AG08395 (cell line): ENCODE data around the gene LNX1.

Source experiments
- DNase-seq: peaks from one replicate; pipeline ENCODE4 v3.0.0; 2012; ENCODE audit warnings: mixed read lengths, low spot score

The LNX1 gene

GRCh38 chr4:53571936-53572599 lies 19.2 kb downstream of the LNX1 start:
- DNase-seq = no peak

DNA sequence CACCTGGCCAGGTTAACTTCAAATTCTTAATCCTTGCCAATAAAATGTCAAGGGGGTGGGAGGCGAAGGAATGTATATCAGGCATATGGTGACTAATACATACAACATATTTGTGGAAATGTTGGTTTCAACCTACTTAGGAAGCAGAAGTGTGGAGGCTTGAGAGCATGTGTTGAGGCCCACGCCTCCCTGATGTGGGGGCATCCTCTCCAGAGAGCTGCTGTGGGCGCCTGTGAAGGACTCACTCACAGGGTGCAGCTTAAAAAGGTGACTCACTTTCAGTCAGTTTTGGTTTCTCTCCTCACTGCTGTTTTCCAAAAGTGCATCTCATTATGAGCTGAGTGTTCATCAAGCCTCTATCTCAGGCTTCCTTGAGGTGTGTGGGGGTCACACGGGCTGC lies 27.5 kb downstream of the LNX1 start:
- peak; percentile 60 for DNase-seq

DNA sequence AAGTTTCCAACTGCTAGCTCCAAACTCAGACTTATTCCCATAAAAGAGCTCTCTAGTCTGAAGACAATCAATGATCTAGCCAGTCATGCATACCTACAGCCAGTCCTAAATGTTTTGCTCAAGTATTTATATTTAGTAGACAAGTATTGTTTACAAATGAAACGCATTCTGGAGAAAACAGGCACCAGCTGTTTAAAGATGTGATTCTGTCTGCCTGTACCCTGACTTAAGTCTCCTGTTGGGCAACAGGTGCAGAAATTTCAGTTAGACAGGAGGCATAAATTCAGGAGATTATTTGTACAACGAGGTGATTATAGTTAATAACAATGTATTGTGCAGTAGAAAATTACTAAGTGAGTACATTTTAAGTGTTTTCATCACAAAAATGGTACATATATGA lies 28.9 kb downstream of the LNX1 start:
- DNase-seq = no peak

DNA sequence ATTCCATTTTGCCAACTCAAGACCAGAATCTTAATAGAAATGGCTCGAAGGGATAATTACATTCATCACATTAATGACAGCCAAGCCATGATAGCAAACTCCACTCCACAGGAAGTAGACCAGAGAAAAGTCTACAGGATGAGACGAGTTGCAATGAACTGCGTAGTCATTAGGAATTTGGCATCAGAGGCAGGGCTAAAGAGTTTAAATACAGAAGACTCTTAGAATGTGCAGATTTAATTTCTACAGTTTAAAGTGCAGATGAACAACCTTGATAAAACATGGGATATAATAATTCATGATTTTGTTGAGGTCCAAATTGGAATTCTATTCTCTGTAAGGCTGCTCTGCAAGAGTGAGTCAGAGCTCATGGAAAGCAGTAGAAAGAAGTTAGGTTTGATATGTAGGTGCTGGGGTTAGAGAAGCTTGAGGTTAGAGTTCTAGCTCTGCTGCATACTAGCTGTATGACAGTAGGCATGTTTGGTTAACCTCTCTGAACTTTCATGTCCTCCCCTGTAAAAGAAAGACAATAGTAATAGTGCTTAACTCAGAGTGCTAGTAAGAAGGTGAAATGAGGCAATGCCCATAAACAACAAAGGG lies 32.2 kb downstream of the LNX1 start:
- no peak for DNase-seq

DNA sequence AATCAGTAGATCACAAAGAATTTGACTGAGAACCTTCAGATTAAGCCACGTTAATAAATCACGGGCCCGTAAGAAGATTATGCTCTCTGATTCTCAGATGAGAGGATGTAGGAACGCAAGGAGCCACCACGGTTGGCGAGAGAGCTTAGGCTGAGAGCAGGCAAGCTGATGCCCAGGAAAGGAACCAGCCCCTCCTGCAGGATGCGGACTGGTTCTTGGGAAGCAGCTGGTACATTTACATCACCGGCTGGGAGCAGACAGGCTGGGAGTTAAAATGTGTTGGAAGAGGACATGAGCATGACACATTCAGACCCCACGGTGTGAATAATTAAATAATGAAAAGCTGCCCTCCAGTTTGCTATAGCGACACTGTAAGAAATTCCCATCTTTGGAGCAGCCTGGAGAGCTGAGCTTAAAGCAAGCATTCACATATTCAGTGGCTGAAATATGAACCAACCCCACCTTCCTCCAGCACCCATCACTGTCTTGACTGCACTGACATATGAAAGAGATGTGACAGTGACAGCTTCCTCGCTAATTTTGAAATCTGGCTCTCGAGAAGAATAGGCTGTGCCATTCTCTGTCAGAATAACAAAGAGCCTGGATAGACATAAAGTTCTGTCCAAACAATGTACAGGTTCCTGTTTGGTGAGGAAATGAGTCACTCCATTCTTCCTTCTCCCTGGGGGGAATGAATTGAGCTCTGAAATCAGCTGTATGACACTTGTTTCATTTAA lies 33.1 kb downstream of the LNX1 start:
- peak; percentile 59 for DNase-seq

DNA sequence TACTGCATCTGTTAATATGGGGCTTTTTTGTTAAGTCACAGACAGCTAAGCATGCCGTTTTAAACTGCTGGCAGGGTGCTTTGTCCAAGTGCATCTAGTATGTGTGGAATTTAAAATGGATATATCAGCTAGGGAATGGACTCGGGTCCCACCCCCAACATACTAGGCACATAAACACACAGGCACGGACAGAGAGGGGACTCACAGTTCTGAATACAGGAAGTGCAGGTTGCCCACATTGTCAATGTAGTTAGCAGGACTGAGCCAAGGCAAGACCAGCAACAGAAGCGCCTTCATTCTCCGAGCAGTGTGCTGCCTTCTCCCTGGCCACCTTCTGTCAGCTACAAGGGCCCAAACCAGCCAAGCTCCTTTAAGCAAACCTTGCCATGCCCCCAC lies 33.6 kb downstream of the LNX1 start:
- DNase-seq = peak; percentile 8

DNA sequence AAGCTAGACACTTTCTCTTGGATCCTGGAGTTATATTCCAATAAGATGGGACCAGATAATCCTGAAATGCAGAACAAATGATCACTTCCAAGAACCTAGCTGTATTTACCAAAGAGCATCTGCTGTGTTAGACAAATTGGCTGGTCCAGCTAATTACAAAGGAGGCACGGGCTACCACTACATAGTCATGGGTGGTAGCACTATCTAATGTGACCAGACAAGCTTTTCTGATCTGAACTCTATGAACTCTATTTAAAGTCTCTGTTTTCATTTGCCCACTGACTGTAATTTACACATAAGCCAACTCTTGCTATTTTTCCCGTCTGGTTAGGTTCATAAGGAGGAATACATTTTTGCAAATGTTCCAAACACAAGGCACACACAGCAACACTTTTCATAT lies 34.6 kb downstream of the LNX1 start:
- DNase-seq = no peak

GRCh38 chr4:53553486-53554210 lies 37.6 kb downstream of the LNX1 start:
- no peak for DNase-seq

DNA sequence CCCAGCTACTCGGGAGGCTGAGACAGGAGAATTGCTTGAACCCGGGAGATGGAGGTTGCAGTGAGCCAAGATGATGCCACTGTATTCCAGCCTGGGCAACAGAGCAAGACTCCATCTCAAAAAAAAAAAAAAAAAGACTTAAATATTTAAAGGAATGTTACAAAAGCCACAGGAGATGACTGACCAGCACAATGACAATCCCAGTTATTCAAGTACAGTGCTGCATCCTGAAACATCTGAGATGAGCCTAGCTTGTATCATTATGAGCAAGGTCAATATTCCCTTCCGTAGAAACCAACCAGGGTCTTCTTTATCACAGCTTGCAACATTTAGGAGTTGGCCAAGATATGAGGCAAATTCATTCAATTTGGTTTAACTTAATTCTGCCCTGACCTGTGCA lies 38.6 kb downstream of the LNX1 start:
- DNase-seq = no peak

GRCh38 chr4:53551958-53552357 lies 39.3 kb downstream of the LNX1 start:
- peak; percentile 54 for DNase-seq

DNA sequence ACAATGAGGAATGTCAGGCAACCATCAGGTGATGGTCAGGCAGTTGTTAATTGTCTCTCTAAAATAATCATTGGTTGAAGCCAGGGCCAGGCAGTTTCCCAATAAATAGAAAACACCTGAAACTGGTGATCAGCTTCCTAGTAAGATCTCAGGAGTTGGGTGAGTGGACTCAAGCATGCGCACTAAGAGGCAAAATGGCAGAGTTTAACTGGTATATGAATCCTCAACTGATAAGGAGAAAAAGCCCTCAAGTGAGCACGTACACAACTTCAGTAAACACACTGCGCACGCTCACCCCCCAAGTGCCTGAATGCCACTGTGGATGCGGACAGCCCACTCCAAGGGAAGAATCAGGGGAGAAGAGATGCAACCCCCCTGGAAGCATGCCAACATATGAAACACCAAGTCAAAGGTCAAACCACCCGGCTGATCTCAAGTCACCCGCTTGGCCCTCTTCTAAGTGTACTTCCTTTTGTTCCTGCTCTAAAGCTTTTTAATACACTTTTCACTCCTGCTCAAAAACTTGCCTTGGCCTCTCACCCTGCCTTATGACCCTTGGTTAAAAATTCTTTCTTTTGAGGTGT lies 39.9 kb downstream of the LNX1 start:
- DNase-seq = no peak

DNA sequence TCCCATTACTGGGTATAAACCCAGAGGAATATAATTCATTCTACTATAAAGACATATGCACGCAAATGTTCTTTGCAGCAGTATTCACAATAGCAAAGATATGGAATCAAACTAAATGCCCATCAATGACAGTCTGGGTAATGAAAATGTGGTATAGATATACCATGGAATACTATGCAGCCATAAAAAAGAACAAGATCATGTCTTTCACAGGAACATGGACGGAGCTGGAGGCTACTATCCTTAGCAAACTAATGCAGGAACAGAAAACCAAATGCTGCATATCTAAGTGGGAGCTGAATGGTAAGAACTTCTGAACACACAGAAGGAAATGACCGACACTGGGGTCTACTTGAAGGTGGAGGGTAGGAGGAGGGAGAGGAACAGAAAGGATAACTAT lies 42.6 kb downstream of the LNX1 start:
- no peak for DNase-seq

GRCh38 chr4:53547983-53548382 lies 43.3 kb downstream of the LNX1 start:
- no peak for DNase-seq

- DNase-seq = no peak
Measured at GRCh38 chr4:53545942-53546581, 45.2 kb downstream of the LNX1 start.

GRCh38 chr4:53545273-53545672 lies 46.0 kb downstream of the LNX1 start:
- DNase-seq = no peak

GRCh38 chr4:53543561-53543960 lies 47.7 kb downstream of the LNX1 start:
- DNase-seq = no peak

DNA sequence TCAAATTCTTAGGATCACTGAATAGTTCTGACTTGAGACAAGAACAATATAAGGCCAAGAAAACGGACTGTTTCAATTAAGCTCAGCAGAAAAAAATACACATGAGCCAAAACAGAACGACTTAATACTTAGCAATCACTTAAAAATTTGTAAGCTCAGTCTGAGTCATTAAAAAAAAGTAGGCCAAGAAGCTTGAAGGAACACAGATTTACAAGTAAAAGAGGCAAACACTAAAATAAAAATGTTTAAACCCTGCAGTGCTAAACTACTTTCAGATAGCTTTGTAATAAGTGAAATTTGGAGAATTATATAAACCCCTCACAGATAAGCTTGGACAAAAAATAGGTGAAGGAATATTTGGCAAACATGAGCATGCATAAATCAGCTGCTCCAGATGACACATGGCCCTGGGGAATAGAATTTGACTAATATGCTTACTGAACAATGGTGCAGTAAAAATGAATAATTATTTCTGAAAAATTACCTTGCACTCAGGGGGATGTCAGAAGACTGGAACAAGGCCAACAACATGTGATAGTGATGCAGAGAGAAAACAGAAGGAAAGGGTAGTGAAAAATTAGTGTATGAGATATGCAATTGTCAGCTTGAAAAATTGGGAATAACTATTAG lies 49.6 kb downstream of the LNX1 start:
- peak; percentile 66 for DNase-seq

DNA sequence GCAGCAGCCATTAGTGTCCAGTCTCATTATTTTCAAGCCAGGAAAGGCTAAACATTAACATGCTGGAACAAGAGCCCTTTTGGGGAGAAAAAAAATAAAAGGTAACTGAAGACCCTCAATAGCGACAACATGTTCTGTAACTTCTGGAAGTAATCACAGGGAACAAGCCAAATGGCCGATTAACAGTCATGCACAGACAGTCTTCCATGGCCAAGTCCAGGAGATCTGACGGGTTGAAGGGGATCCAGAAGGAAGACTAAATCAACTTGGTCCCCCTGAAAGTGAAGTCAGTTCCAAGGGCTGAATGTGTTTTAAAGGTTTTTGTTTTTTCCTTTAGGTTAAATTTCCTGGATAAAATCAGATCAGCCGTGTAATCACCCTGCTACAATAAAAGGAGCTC lies 52.5 kb downstream of the LNX1 start:
- DNase-seq = no peak

GRCh38 chr4:53537606-53538005 lies 53.7 kb downstream of the LNX1 start:
- DNase-seq = no peak

- no peak for DNase-seq
Measured at GRCh38 chr4:53536328-53536727, 55.0 kb downstream of the LNX1 start.

GRCh38 chr4:53535567-53535966 lies 55.7 kb downstream of the LNX1 start:
- DNase-seq = no peak
